H1 (cell line): ENCODE measurements around the gene SERPINF2. TPM values are rescaled to one million over a fixed set of nuclear protein-coding genes. Genes with fewer than 3 reads are reported as not detected.
A peak's percentile ranks its signal among the peaks of the same experiment; 100 is the strongest.

Source experiments
- KDM4A ChIP-seq: IDR thresholded peaks from one replicate; pipeline ENCODE4 v1.7.1; 2012; ENCODE audit warnings: low read depth, mild to moderate bottlenecking, moderate library complexity, low read length, inconsistent platforms; ENCODE audit not compliant: severe bottlenecking
- polyA plus RNA-seq, 7 experiments: library from polyadenylated mRNA; depleted of rRNA in 3 of 7; stranded (reverse) in 5 of 7; unstranded in 2 of 7; fragments of >200 nt in 5 of 7; fragments of 200-250 nt in 2 of 7; gene quantifications; 1 replicate in 5 of 7; 2 replicates in 1 of 7; 4 replicates in 1 of 7; pipeline versions ENCODE4 v1.2.1 to v1.2.3, GENCODE V29; 2011 to 2013; ENCODE audit warnings: missing spikeins in 2 of 7, mixed read lengths in 2 of 7
- total RNA-seq: library from RNA; stranded (reverse); fragmentation: NEBNext Ultra II Directional; extraction: Animal tissue kit (Norgen Biotek cat#: 25700); gene quantifications from 2 replicates; pipeline ENCODE4 v1.2.1, GENCODE V29; 2021

SERPINF2 gene
- total and polyA plus RNA-seq, 2 of the 8 experiments (the other 6 are each of a cell fraction or from before 2014, with no cell fraction given), result 1.8 to 3.2 TPM

DNA sequence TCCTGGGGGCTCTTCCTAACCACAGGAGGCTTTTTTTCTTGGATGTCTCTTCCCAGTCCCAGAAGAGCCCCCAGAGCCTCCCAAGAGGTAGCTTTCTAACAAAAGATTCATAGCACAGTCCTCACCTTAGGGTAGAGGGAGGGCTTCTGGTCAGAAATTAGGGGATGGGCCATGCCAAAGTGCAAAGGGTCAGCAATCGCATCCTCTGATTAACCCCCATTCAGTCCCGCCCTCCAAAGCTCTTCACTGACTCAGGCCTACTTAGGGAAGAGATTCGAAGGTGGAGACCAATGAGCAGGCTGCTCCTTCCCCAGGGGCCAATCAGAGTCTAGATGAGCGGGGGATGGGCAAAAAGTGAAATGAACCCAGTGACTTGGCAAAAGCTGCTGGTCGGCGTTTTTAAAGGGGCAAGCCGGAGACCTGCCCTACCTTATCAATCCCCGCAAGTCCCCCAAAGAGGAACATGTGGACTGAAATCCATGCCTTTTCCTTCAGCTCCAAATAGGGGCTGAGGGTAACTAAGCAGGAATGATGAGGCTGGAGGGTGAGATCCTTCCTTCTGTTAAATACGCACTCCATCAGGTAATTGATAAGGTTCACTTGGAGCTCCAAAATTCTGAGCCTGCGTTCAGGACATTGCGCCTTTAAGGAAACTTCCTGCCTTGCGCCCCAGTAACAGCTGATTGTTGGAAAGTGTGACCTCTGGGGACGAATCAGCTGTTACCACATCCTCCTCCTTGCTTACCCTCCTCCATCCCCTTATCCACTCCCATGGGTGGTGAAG is 25.6 kb upstream of the SERPINF2 start (continued):
- TF ChIP-seq KDM4A, result peak; percentile 60
